ENCODE results near the gene BORCS5.
"Not testable (repeated sequence)": the region's sequence is repeated elsewhere in the genome, so short reads cannot be mapped to it uniquely, and the experiment has no call there.

BORCS5 gene

DNA sequence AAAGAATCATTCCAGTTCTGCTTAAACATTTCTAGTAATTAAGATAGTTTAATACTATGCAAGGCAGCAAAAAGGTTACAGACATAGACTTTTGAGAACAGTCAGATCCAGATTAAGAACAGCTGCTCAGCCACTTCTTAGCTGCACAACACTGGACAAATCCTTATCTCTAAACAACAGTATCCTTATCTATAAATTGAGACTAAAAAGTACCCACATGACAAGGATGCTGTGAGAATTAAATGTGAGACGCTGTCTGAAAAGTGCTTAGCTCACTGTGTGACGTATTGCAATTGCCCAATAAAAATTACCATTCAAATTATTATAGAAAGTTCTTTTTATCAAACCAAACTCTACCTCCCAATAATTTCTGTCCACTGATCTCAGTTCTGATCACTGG is 35.5 kb downstream of the BORCS5 start:
- peak; percentile 84 to 94 for DNase-seq
- TF ChIP-seq POLR2A (IDR thresholded peaks at IDR 0.05; ENCODE audit: low read length), result no peak

GRCh38 chr12:12393171-12393570 is 36.3 kb downstream of the BORCS5 start:
- no peak for TF ChIP-seq POLR2A (IDR thresholded peaks at IDR 0.05; ENCODE audit: low read length)
- TF ChIP-seq GATA1 (IDR thresholded peaks at IDR 0.05; ENCODE audit: low read depth, low read length), result no peak
- DNase-seq, result peak in 1 of 2 experiments; percentile 44

- no peak for TF ChIP-seq POLR2A (IDR thresholded peaks at IDR 0.05; ENCODE audit: low read length)
- no peak for TF ChIP-seq GATA1 (IDR thresholded peaks at IDR 0.05; ENCODE audit: low read depth, low read length)
- DNase-seq, result no peak
These were observed 39.8 kb downstream of the BORCS5 start for GRCh38 chr12:12396694-12397093.

DNA sequence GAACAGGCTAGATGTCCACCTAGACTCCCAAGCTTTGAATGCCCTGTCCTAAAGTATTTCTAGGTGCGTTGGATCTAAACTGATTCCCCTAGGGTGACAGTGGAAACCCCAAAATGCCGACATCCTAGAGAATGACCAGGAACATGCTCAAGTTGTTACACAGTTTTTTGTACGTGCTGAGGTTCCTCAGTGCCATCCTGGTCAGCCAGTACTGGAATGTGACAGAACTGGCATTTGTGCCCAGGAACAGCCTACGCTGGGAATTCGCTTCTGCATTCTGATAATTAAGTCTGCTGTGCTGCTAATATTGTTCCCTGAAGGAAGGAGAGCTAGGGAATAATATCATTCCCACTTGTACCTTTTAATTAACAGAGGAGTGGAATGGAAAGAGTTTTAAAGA is 40.3 kb downstream of the BORCS5 start:
- DNase-seq, result no peak
- TF ChIP-seq GATA1 (IDR thresholded peaks at IDR 0.05; ENCODE audit: low read depth, low read length) (no peak), POLR2A (IDR thresholded peaks at IDR 0.05; ENCODE audit: low read length) (no peak)

DNA sequence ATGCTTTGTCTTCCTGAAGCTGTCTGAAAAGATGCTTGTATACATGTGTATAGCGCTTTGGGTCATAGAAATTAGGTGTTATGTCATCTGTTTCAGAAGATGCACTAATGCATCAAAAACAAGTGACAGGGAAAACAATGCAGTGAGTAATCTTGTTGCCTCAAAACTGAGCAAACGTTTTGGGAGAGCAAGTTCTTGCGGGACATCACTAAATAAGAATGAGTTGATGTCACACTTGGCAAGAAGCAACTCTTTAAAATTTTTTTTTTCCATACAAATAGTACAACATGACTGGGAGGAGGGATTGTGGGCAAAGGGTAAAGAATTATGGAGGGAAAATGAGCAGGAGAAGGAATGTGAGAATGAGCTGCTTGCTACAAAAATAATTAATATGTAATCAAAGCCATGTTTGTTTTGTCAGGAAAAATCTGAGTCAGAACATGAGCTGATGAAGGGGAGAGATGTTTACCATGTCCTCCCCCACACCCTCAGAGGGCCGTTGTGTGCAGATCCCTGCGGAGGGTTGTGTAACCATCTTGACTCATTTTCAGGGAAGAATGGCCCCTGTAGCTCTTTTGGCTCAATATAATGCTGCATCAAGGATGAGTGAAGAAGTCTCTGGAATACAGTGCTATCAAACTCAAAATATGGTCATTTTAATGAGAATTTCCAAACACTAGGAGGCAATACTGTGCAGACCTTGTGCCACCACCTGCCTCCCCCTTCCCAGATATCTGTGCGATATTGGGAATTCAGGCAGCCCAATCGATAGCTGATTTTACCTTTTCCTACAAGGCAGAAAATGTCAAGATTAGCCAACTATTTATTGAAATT is 41.4 kb downstream of the BORCS5 start:
- no peak for DNase-seq

GRCh38 chr12:12399161-12399560 is 42.3 kb downstream of the BORCS5 start:
- no peak for DNase-seq
- TF ChIP-seq GATA1 (IDR thresholded peaks at IDR 0.05; ENCODE audit: low read depth, low read length) (no peak), POLR2A (IDR thresholded peaks at IDR 0.05; ENCODE audit: low read length) (no peak)

More for the DNA sequence above, 41.4 kb downstream of the BORCS5 start:
- no peak for TF ChIP-seq POLR2A (IDR thresholded peaks at IDR 0.05; ENCODE audit: low read length)
- no peak for TF ChIP-seq GATA1 (IDR thresholded peaks at IDR 0.05; ENCODE audit: low read depth, low read length)

- no peak for TF ChIP-seq GATA1 (IDR thresholded peaks at IDR 0.05; ENCODE audit: low read depth, low read length)
- no peak for TF ChIP-seq POLR2A (IDR thresholded peaks at IDR 0.05; ENCODE audit: low read length)
- no peak for DNase-seq
These were observed 43.0 kb downstream of the BORCS5 start for GRCh38 chr12:12399776-12400305.

- no peak for DNase-seq
- TF ChIP-seq POLR2A (IDR thresholded peaks at IDR 0.05; ENCODE audit: low read length), result no peak
- TF ChIP-seq GATA1 (IDR thresholded peaks at IDR 0.05; ENCODE audit: low read depth, low read length), result no peak
These were observed 43.9 kb downstream of the BORCS5 start for GRCh38 chr12:12400793-12401192.

- peak; percentile 47 to 49 for DNase-seq
- no peak for TF ChIP-seq POLR2A (IDR thresholded peaks at IDR 0.05; ENCODE audit: low read length)
- no peak for TF ChIP-seq GATA1 (IDR thresholded peaks at IDR 0.05; ENCODE audit: low read depth, low read length)
These were observed 46.7 kb downstream of the BORCS5 start for GRCh38 chr12:12403264-12404248.

GRCh38 chr12:12404297-12404696 is 47.4 kb downstream of the BORCS5 start:
- DNase-seq, result no peak
- TF ChIP-seq GATA1 (IDR thresholded peaks at IDR 0.05; ENCODE audit: low read depth, low read length), result no peak
- TF ChIP-seq POLR2A (IDR thresholded peaks at IDR 0.05; ENCODE audit: low read length), result no peak

DNA sequence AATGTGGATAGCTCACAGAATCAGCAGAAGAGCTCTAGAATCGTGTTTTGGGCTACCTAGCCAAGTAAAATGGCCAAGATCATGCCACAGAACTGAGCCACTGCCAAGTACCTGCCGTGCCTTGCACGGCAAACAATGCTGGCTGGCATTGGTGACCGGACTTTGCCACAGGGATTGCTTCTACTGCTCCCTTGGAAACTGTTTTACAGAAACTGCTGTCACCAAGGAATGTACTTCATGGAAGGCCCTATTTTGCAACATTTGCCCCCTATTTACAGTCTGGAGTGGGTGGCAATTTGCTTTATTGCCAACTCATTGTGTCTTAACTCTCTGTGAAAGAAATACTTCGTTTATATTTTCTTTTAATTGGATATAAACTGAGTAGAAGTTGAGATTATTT is 49.0 kb downstream of the BORCS5 start:
- TF ChIP-seq GATA1 (IDR thresholded peaks at IDR 0.05; ENCODE audit: low read depth, low read length), result no peak
- TF ChIP-seq POLR2A (IDR thresholded peaks at IDR 0.05; ENCODE audit: low read length), result no peak
- DNase-seq, result no peak

- DNase-seq, result no peak
- no peak for TF ChIP-seq GATA1 (IDR thresholded peaks at IDR 0.05; ENCODE audit: low read depth, low read length)
- TF ChIP-seq POLR2A (IDR thresholded peaks at IDR 0.05; ENCODE audit: low read length), result no peak
These were observed 49.9 kb downstream of the BORCS5 start for GRCh38 chr12:12406762-12407161.

DNA sequence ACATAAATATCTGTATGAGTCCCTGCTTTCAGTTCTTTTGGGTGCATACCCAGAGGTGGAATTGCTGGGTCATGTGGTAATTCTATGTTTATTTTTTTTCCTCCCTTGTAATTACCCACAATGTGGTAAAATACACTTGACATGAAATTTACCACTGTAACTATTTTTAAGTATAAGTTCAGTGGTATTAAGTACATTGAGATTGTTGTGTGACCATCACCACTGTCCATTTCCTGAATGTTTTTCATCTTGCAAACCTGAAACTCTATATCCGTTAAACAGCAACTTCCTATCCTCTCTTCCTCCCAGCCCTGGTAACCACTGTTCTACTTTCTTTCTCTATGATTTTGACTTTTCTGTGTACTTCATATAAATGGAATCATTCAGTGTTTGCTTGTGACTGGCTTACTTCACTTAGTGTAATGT is 51.4 kb downstream of the BORCS5 start:
- DNase-seq, result no peak
- TF ChIP-seq POLR2A (IDR thresholded peaks at IDR 0.05; ENCODE audit: low read length), result no peak
- no peak for TF ChIP-seq GATA1 (IDR thresholded peaks at IDR 0.05; ENCODE audit: low read depth, low read length)

GRCh38 chr12:12409337-12409736 is 52.5 kb downstream of the BORCS5 start:
- DNase-seq, result not testable (repeated sequence)
